ENCODE measurements around the gene CD300E. TPM values are rescaled to one million over a fixed set of nuclear protein-coding genes. Genes with fewer than 3 reads are reported as not detected.

The CD300E gene
- total and polyA plus RNA-seq, 8 donors = 0.24 to 28.7 (median 0.46) TPM

- ATAC-seq = no peak
- intact Hi-C loops (cut with DNase I) = no loop called here
These were observed 16.3 kb downstream of the CD300E start for GRCh38 chr17:74607221-74607620.

GRCh38 chr17:74606050-74606449 lies 17.5 kb downstream of the CD300E start:
- no peaks in the 10 kb centered on the region for H3K9me3 ChIP-seq
- no peak for DNase-seq
- TF ChIP-seq CTCF (IDR thresholded peaks at IDR 0.05) = no peak
- peaks cover 0 to 29% of the 10 kb centered on the region in 2 donors for H3K4me1 ChIP-seq
- no peak overlapping the region for H3K4me3 ChIP-seq
- intact Hi-C loops (cut with DNase I) = no loop called here
- no peak for ATAC-seq
- H3K27ac ChIP-seq = no peak overlapping the region
- H3K36me3 ChIP-seq = no peaks in the 10 kb centered on the region
- H3K27me3 ChIP-seq = peaks cover 0 to 54% of the 10 kb centered on the region in 2 donors

More at GRCh38 chr17:74607221-74607620, 16.3 kb downstream of the CD300E start:
- no peak overlapping the region for H3K27ac ChIP-seq
- no peaks in the 10 kb centered on the region for H3K9me3 ChIP-seq
- H3K4me3 ChIP-seq = no peak overlapping the region
- H3K36me3 ChIP-seq = peaks cover 0 to 9% of the 10 kb centered on the region in 2 donors
- TF ChIP-seq CTCF (IDR thresholded peaks at IDR 0.05) = no peak
- H3K4me1 ChIP-seq = peaks cover 0 to 29% of the 10 kb centered on the region in 2 donors
- no peak for DNase-seq
- peaks cover 0 to 53% of the 10 kb centered on the region in 2 donors for H3K27me3 ChIP-seq

- DNase-seq = peak in 1 of 4 donors; percentile 63
- peak; percentile 63 for ATAC-seq
- H3K27ac ChIP-seq = no peak overlapping the region
These were observed 18.2 kb downstream of the CD300E start for GRCh38 chr17:74605361-74605760.

GRCh38 chr17:74604761-74605160 lies 18.8 kb downstream of the CD300E start:
- peaks cover 0 to 55% of the 10 kb centered on the region in 2 donors for H3K27me3 ChIP-seq
- peaks cover 0 to 32% of the 10 kb centered on the region in 2 donors for H3K4me1 ChIP-seq
- intact Hi-C loops (cut with DNase I) = no loop called here
- no peak for TF ChIP-seq CTCF (IDR thresholded peaks at IDR 0.05)
- no peak overlapping the region for H3K27ac ChIP-seq
- ATAC-seq (no peak), DNase-seq (no peak)
- H3K4me3 ChIP-seq = no peak overlapping the region
- H3K9me3 ChIP-seq = no peaks in the 10 kb centered on the region
- H3K36me3 ChIP-seq = no peaks in the 10 kb centered on the region

More at GRCh38 chr17:74605361-74605760, 18.2 kb downstream of the CD300E start:
- peaks cover 0 to 59% of the 10 kb centered on the region in 2 donors for H3K27me3 ChIP-seq
- TF ChIP-seq CTCF (IDR thresholded peaks at IDR 0.05) = no peak
- no peak overlapping the region for H3K4me3 ChIP-seq
- intact Hi-C loops (cut with DNase I) = no loop called here
- peaks cover 0 to 29% of the 10 kb centered on the region in 2 donors for H3K4me1 ChIP-seq
- H3K9me3 ChIP-seq = no peaks in the 10 kb centered on the region
- H3K36me3 ChIP-seq = no peaks in the 10 kb centered on the region

GRCh38 chr17:74604200-74604599 lies 19.3 kb downstream of the CD300E start:
- Histone ChIP-seq H3K27ac (no peak overlapping the region), H3K9me3 (no peaks in the 10 kb centered on the region), H3K4me1 (peaks cover 0 to 37% of the 10 kb centered on the region in 2 donors), H3K36me3 (no peaks in the 10 kb centered on the region), H3K27me3 (peaks cover 0 to 55% of the 10 kb centered on the region in 2 donors), H3K4me3 (no peak overlapping the region)
- no peak for TF ChIP-seq CTCF (IDR thresholded peaks at IDR 0.05)
- ATAC-seq (no peak), DNase-seq (no peak)
- intact Hi-C loops (cut with DNase I) = no loop called here
